H7 (cell line): ENCODE data around the gene RCOR2. TPM values are rescaled to one million over a fixed set of nuclear protein-coding genes. Genes with fewer than 3 reads are reported as not detected.
"Not testable (repeated sequence)": the region's sequence is repeated elsewhere in the genome, so short reads cannot be mapped to it uniquely, and the experiment has no call there.

Source experiments
- DNase-seq: peaks from one replicate; pipeline ENCODE4 v3.0.0; 2012
- H3K27me3 ChIP-seq: 2 replicates; pipeline ENCODE4 v1.6.0; 2011; ENCODE audit warnings: mild to moderate bottlenecking, low read length; ENCODE audit not compliant: control insufficient read depth, insufficient read depth
- H3K36me3 ChIP-seq: replicated peaks from 2 replicates; pipeline ENCODE4 v1.5.1; 2011; ENCODE audit warnings: low read length; ENCODE audit not compliant: control insufficient read depth, insufficient read depth
- H3K4me3 ChIP-seq: 2 replicates; pipeline ENCODE4 v1.5.1; 2011; ENCODE audit warnings: low read depth, mild to moderate bottlenecking, control low read depth, low read length, moderate library complexity; ENCODE audit not compliant: insufficient read depth
- total RNA-seq: library from RNA; depleted of rRNA; stranded (reverse); fragments of >200 nt; shearing (Covaris generic); gene quantifications from 2 replicates; pipeline ENCODE4 v1.2.3, GENCODE V29; 2014; rRNA removed

The RCOR2 gene
- 63.5 and 66.8 TPM in 2 replicates for total RNA-seq

DNA sequence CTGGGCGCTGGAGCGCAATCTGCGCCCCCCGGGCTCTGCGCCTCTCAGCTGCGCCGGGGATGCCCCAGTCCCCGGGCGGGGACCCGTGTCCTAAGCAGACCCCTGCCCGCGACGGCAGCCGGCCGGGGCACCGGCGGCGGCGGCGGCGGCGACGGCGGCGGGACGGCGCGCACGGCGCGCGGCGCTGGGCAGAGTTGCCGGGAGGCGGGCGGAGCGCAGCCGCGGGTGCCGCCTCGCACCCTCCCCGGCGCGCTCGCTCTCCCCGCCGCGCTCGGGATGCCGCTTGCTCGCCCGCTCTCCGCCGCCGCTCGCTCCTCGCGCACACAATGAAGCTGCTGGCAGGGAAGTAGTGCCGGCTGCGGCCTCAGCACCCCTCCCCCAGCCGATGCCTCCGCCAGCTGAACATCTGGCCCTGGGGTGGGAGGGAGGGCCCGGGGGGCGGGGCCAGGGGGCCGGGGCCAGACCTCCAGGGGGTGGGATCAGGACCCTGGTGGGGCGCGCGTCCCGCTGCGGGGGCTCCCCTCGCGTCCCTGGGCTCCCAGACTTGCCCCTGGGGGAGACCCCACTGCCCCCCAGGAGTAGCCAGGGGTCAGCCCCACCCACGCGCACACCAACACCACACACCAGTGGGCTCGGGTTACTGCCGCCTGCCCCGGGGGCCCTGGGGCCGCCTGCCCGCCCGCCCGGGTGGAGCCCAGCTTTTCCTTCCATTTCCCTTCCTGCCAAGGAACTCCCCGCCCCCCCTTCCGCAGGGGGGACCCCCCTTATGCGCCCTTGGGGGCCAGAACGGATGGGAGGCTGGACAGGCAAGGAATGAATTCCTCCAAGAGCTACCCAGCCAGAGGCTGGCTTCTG lies at the start of gene RCOR2:
Gene RCOR2, minus strand, starts transcription at position 328 of the 855 bp plus-strand sequence. CDS start 708 bp downstream, outside the sequence.
- no peaks in the 10 kb centered on the region for H3K27me3 ChIP-seq
- DNase-seq = peak; percentile 99

DNA sequence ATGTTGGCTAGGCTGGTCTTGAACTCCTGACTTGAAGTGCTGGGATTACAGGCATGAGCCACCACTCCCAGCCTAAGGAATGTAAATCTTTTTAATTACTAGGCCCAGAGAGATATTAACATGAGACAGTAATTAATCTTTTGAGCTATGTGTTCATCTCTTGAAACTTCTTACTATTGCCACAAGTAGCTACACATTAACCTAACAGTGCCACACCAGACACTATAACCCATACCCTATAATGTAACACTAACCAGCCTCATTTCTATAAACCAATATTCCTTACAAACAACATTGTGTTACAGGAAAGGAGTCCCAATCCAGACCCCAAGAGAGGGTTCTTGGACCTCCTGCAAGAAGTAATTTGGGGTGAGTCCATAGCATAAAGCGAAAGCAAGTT lies 49.5 kb upstream of the RCOR2 start:
- peaks cover 2% of the 10 kb centered on the region; the same call in 1 of the 2 replicates for H3K27me3 ChIP-seq
- H3K4me3 ChIP-seq = no peak overlapping the region
- DNase-seq = no peak
- no peaks in the 10 kb centered on the region for H3K36me3 ChIP-seq

More for the DNA sequence above, at the start of gene RCOR2:
- Histone ChIP-seq H3K4me3 (peak within 1 kb of the TSS; percentile 87), H3K36me3 (peaks cover 22% of the 10 kb centered on the region)

DNA sequence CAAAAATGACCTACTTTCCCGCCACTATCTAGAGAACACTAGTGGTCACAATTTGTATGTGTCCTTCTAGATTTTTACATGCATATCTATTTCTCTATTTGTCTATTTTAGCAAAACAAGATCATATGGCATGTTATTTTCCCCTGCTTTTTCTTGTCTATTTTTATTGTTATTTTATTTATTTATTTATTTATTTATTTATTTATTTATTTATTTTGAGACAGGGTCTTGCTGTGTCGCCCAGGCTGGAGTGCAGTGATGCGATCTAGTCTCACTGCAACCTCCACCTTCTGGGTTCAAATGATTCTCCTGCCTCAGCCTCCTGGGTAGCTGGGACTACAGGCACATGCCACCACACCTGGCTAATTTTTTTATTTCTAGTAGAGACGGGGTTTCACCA lies 46.9 kb upstream of the RCOR2 start:
- H3K27me3 ChIP-seq = not testable (repeated sequence)

DNA sequence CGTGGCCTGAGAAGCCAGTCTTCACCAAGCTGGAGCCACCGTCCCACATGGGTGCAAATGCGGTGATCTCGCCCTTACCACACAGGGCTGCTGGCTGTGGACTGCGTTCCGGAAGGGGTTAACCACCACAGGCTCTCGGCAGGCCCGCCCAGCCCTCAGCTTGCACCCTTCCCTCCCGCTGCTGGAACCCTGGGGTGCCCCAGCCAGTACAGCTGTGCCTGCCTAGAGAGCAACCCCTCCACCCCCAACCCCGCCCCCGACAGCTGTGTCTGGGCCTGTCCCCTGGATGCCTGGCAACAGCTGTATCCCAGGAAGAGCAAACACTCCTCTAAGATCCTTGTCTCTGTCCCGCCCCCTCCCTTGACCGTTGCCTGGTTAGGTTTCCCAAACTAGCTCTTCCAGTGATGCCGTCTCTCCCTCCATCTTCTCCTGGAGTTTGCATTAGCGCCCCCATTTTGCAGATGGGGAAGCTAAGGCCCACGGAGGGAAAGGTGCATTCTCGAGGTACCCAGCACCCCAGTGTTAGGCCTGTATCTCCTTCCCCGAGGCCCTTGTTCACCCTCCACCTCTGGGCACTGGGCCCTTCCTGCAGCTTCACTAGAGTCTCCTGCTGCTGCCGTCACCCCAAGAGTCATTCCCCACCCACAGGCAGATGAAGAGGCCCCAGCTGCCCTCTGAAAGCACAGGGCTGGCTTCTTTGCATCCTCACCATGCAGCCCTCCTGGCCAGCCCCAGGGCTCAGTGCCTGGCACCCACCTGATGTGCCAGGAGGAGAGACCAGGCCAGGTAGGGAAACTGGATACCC lies 44.8 kb upstream of the RCOR2 start:
- Histone ChIP-seq H3K4me3 (no peak overlapping the region), H3K36me3 (no peaks in the 10 kb centered on the region), H3K27me3 (no peaks in the 10 kb centered on the region)
- peak; percentile 85 for DNase-seq

More for the DNA sequence above, 46.9 kb upstream of the RCOR2 start:
- DNase-seq, H3K4me3 ChIP-seq, H3K36me3 ChIP-seq: not testable (repeated sequence)

DNA sequence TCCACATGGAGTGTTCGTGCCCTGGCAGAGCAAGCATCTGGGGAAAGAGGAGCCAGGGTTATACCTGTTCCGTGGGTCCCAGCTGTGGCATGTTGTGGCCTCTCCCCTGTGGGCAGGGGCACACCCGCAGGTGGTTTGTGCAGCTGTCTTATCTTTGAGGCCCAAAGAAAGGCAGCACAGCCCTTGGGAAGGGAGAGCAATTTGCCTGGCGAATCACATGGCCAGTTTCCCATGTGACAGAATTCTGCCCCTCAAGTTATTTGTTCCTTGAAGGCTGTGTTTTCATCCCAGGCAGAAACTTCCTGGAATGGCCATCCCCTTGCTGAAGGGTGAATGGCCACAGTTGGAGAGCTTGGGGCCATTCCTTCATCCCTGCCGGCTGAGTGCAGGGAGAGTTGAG lies 41.0 kb upstream of the RCOR2 start:
- H3K36me3 ChIP-seq = peaks cover 23% of the 10 kb centered on the region
- no peak for DNase-seq
- no peak overlapping the region for H3K4me3 ChIP-seq
- no peaks in the 10 kb centered on the region for H3K27me3 ChIP-seq

DNA sequence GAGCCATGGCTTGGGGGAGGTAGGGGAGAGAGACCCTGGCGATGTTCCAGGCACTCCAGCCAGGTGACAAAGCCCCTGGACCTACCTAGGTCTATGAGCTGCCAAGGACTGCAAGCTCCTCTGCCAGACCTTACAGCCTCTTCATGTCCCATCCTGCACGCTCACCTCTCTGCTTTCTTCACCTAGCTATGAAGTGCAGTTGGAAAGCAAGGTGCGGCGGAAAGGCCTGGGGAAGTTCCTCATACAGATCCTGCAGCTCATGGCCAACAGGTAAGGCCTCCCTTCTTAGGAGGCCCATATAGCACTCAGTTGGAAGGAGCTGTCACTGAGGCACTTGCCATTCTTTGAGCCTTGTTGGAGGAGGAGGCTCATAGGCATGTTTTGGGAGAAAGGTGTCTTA lies 35.6 kb upstream of the RCOR2 start:
- DNase-seq = no peak
- H3K27me3 ChIP-seq = no peaks in the 10 kb centered on the region
- H3K36me3 ChIP-seq = peaks cover 32% of the 10 kb centered on the region
- H3K4me3 ChIP-seq = no peak overlapping the region

DNA sequence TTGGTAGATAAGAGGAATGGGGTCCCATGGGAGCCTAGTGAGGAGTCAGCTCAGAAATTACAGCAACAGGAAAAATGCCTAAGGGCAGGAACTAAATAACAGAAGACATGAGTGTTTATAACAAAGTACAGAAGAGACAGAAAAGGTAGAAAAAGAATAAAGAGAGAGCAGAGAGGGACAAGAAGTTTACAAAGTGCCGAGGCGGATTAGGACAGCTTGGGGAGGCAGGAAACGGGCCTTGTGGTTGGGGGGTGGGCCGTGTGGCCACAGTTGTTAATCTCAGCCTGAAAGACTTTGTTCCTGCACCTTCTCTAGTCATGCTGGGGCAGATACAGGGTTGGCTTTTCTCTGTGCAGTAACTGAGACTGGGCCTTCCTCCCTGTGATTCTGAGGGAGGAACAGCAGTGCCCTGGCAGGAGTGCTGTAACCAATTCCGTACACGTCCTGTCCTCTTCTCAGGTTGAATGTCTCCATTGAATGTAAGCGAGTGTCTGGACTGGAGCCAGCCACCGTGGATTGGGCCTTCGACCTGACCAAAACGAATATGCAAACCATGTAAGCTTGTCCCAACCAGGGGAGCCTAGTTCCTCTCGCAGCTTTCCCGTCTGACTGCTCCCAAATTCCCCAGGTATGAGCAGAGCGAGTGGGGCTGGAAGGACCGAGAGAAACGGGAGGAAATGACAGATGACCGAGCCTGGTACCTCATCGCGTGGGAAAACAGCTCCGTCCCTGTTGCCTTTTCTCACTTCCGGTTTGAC lies 35.0 kb upstream of the RCOR2 start:
- no peak for DNase-seq
- peaks cover 32% of the 10 kb centered on the region for H3K36me3 ChIP-seq
- no peaks in the 10 kb centered on the region for H3K27me3 ChIP-seq
- H3K4me3 ChIP-seq = no peak overlapping the region

DNA sequence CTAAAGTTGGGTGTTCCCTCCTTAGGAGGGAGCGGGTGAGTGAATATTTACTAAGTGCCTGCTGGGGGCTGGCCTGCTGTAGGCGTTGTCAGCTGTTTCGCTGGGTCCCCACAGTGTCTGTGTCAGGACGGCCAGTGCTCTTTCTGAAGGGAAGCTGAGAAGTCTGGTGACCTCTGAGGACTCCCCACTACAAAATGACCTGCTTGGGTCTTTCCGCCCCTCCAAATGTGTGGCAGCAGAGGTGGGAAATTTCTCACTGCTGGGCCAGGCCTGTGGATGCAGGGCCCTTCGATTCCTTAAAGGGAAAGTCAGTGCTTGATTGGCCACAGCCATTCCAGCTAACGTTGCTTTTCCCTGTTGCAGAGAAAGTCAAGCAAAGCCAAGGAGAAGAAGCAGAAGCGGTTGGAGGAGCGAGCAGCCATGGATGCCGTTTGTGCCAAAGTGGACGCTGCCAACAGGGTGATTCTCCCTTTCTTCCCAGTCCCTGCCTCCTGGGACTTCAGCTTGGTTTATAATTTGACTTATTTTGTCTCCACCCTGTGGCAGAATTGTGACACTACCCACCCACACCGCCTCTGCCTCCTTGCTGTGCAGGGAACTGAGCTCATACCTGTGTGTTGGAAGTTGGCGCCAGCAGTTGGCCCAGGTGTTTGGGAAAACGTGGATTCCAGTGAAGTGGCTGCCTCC lies 28.7 kb upstream of the RCOR2 start:
- H3K4me3 ChIP-seq = no peak overlapping the region
- no peaks in the 10 kb centered on the region for H3K27me3 ChIP-seq
- H3K36me3 ChIP-seq = peaks cover 11% of the 10 kb centered on the region
- peak; percentile 86 for DNase-seq

DNA sequence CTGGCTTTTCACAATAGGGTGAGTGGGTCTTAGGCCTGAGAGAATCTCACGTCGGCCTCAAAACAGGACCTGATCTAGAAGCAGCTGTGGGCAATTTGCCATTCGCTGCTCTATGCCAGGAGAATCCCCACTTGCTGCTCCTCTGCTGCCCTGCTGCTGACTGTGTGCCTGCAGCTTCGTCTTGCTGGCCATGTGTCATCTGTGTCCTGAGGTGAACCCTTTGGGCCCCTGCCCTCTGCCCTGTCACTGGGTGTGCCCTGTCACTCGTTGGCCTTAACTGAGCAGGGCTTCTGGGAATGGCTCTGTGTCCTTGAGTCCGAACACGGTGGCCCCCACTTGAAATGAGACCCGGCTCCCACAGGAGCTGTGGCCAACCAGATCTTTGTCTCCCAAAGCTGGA lies 28.0 kb upstream of the RCOR2 start:
- Histone ChIP-seq H3K4me3 (no peak overlapping the region), H3K27me3 (no peaks in the 10 kb centered on the region), H3K36me3 (peaks cover 11% of the 10 kb centered on the region)
- DNase-seq = no peak

DNA sequence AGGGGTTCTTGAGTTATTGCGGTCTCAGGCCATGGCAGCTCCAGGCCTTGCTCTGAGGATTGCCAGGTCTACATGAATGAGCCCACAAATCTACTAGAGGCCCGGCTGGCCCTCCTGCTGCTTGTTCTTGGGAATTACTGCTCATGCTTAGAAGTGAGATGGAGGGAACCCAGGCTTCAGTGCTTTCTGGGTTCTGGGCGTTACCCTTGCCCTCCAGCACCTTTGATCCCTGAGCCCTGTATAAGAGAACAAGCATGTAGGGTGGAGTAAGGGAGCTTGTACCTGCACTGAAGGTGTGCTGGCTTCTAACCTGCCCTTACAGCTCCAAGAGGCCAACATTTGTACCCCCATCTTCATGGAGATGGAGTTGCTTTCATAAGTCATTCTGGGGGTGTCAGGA lies 25.8 kb upstream of the RCOR2 start:
- H3K36me3 ChIP-seq = peaks cover 10% of the 10 kb centered on the region
- no peak for DNase-seq
- H3K27me3 ChIP-seq = no peaks in the 10 kb centered on the region
- no peak overlapping the region for H3K4me3 ChIP-seq

DNA sequence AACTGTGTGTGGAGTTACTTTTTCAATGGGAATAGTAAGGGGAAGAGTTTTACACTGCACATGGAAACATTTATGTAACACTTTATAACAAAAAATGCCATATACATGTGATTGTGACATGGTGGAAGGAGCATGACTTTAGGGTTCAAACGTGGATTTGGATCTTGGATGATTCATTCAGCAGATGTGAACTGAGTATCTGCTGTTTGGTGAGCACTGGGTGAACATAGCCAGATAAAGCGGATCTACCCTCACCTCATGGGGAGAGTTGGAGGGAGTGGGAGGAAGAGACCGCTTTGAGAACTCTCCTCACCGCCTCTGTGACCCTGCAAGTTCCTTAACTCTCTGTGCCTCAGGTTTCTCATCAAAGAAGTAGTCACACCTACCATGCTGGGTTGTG lies 24.9 kb upstream of the RCOR2 start:
- no peak for DNase-seq
- H3K27me3 ChIP-seq = no peaks in the 10 kb centered on the region
- H3K4me3 ChIP-seq = no peak overlapping the region
- H3K36me3 ChIP-seq = peaks cover 10% of the 10 kb centered on the region

DNA sequence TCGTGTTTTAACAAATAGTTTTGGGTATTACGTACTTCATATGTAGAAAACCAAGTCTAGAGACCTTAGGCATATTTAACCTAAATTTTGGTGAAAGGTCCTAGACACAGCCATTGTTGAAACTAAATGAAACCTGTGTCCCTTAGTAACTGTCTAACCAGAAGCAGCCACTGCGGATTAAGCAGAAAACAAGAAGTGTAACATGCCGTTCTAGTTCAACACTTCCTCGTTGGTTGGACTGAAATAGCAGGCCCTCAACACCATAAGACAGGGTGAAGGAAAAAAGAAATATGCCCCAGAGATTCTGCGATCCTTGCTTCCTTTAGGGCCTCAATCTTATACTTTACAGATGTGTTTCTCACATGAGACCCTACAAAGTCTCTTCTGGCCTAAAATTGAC lies 23.8 kb upstream of the RCOR2 start:
- Histone ChIP-seq H3K27me3 (no peaks in the 10 kb centered on the region), H3K36me3 (peaks cover 3% of the 10 kb centered on the region), H3K4me3 (no peak overlapping the region)
- DNase-seq = no peak

DNA sequence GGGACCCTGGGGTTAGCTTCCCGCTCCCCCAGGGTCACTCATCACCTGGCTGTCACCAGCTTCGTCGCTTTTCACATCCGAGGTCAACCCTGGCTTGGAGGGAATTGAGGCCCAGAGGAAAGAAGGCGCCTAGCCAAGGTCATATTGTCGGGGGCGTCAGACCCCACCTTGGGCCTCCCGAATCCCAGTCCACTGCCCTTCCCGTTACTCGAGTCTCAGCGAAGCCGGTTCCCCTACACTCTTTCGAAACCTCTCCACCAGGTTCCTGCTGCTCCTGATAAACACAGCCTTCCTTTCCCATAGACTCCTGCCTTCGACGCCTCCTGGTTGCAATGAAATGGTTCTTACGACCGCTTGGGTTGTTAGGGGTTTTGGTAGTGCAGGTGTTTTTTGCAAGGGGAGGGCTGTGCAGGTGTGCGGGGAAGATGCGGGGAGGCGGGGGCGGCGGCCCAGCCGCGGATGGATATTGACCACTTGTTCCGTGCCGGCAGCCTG lies 22.5 kb upstream of the RCOR2 start:
- no peak for DNase-seq
- Histone ChIP-seq H3K36me3 (peaks cover 1% of the 10 kb centered on the region), H3K27me3 (no peaks in the 10 kb centered on the region; the same call in 1 of the 2 replicates), H3K4me3 (peak overlapping the region; percentile 84)
